NCI-H82 (cell line): ENCODE data around the gene STRN.
"Not testable (repeated sequence)": the region's sequence is repeated elsewhere in the genome, so short reads cannot be mapped to it uniquely, and the experiment has no call there.

Experiments used
- DNase-seq: peaks from one replicate; lab custom pipeline; 2025; lab: John Stamatoyannopoulos, UW

The STRN gene

GRCh38 chr2:36906277-36906676, 60.1 kb downstream of the STRN start:
- DNase-seq, result no peak

GRCh38 chr2:36904636-36905035, 61.7 kb downstream of the STRN start:
- DNase-seq, result no peak

DNA sequence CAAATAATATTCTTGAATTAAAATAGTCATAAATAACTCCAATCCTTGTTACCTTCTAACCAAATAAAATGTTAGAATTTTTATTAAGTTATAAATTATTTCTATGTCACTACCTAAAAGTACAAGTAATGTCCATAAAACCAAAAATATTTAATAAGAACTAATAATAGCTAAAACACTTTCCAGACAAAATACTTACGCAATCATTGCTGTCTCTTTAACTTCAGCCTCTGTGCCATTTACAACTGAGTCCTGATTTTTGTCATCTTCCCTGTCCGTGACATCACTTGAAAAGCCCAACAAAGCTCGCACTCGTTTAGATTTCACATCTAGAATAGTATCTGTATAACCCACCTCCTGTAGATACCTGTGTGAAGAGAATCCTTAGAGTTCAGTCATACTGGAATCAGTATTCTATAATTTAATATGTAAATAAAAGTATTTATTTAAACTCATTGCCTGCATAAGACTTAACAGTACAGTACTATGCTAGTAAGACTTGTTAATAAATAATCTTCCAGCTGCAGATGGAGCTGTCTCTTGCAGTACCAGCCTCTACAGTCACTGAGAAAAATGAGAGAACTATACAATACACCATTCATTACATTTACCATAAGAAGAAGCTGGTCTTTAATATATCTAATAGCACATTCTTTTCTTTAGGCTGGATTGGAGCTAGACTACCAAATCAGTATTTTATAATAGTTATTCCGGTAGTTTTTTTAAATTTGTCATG, 63.8 kb downstream of the STRN start:
- no peak for DNase-seq

- no peak for DNase-seq
Observed at GRCh38 chr2:36892805-36893204, 73.5 kb downstream of the STRN start.

- no peak for DNase-seq
Observed at GRCh38 chr2:36889795-36890194, 76.5 kb downstream of the STRN start.

GRCh38 chr2:36887095-36887494, 79.2 kb downstream of the STRN start:
- DNase-seq, result not testable (repeated sequence)

GRCh38 chr2:36886664-36887063, 79.7 kb downstream of the STRN start:
- DNase-seq, result no peak

DNA sequence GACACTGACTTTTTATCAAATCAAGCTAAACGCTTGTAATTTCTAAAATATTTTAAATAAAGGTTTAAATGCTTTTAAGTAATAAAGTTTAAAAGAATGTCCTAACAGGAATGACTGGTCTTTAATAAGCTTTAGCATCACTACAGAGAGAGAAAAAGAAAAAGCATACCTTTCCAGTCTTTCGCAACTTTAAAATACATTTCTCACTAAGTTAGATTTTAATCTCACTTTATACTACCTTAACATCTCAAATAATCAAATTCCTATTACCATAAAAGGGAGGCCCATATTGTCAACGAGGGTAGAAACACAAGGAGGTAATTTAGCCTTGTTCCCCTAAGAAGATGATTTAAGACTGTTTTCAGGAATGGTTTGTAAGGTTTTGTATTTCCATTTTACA, 80.7 kb downstream of the STRN start:
- no peak for DNase-seq

GRCh38 chr2:36882532-36882931, 83.8 kb downstream of the STRN start:
- DNase-seq, result no peak

GRCh38 chr2:36881816-36882215, 84.5 kb downstream of the STRN start:
- no peak for DNase-seq

- DNase-seq, result no peak
Observed at GRCh38 chr2:36878429-36878828, 87.9 kb downstream of the STRN start.

DNA sequence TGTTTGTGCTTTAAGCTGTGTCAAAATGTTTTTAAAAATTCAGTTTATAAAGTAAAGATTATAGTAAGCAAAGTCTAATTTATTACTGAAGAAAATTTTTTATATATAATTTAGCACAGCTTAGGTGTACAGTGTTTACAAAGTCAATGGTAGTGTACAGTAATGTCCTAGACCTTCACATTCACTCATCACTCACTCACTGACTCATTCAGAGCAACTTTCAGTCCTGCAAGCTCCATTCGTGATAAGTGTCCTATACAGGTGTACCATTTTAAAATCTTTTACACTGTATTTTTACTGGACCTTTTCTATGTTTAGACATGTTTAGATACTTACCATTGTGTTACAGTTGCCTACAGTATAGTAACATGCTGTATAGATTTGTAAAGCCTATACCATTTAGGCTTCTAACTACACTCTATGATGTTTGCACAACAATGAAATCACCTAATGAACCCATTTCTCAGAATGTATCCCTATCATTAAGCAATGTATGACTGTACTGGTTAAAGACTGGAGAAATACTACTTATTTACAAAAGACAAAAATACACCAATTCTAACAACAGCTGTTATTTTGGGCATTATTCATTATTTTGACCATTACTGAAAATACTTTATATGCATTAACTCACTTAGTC, 95.1 kb downstream of the STRN start:
- DNase-seq, result no peak

GRCh38 chr2:36869606-36870005, 96.7 kb downstream of the STRN start:
- DNase-seq, result no peak

- no peak for DNase-seq
Observed at GRCh38 chr2:36861896-36862295, 104.4 kb downstream of the STRN start.

DNA sequence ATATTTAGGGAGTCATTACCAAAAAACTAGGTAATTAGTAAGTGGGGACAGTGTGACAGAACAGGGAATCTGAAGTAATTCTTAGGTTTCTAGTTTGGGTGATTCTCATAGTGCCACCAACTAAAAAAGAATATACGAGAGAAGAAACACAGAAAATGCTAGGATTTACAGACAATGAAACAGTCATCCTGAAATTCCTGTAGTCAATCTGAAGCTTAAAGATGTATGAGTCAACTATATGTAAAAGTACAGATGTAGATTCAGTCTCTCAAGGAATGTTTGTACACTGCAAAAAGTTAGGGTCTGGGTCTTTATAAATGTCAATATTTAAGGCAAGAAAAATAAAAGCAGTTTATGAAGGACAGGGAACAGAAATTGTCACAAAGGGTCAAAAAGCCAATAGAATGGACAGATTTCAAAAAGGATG, 107.0 kb downstream of the STRN start:
- DNase-seq, result no peak

- DNase-seq, result no peak
Observed at GRCh38 chr2:36858551-36859365, 107.6 kb downstream of the STRN start.

DNA sequence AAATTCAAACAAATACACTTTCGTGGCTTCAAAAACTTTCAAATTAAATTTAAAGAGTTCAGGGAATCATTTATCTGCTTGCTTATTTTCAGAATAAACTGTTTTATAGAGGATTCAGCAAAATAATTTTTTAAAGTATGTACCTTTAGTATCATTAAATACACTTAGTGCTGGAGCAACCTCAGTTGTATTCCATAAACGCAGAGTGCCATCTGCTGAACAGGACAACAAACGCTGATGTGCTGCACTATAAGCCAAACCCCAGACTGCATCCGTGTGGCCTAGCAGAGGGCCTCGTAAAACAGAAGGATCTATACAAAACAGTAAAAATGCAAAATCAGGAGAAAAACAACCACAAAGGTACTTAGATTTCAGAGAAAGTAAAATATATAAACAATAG, 108.6 kb downstream of the STRN start:
- no peak for DNase-seq

- DNase-seq, result no peak
Observed at GRCh38 chr2:36855429-36855828, 110.9 kb downstream of the STRN start.

- no peak for DNase-seq
Observed at GRCh38 chr2:36854241-36854640, 112.1 kb downstream of the STRN start.

DNA sequence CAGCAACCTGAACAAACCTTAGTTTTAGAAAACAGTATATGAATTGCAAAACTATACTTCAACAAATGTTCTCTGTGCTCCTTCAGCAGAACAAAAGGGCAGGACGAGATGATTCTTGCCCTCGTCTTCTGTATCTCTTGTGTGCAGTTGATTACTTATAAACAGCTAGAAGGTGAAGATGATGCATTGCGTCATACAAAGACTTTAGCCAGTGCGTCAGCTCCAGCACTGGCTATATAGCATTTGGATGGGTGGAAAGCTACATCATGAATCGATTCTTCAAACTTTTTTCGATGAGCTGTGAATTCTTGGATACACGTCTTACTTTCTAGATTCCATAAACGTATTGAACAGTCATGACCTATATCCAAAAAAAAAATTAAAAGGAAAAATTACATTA, 117.1 kb downstream of the STRN start:
- no peak for DNase-seq

DNA sequence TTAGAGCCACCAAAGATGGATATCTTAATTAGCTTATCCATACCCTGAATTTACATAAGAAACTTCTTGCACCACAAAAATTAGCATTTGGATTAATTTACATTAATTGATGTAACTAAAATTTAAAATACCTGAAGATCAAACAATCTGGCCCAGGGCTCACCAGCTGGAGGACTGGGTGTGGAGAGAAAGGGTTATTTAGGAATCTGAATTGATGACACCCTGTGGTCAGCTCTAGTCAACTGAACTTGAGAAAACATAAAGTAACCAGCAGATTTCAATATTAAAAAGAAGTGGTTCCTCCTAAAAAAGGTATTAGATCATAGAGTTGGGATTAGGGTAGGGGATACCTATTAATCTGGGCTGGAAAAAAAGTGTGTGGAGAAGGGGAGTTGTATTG, 122.5 kb downstream of the STRN start:
- DNase-seq, result no peak

DNA sequence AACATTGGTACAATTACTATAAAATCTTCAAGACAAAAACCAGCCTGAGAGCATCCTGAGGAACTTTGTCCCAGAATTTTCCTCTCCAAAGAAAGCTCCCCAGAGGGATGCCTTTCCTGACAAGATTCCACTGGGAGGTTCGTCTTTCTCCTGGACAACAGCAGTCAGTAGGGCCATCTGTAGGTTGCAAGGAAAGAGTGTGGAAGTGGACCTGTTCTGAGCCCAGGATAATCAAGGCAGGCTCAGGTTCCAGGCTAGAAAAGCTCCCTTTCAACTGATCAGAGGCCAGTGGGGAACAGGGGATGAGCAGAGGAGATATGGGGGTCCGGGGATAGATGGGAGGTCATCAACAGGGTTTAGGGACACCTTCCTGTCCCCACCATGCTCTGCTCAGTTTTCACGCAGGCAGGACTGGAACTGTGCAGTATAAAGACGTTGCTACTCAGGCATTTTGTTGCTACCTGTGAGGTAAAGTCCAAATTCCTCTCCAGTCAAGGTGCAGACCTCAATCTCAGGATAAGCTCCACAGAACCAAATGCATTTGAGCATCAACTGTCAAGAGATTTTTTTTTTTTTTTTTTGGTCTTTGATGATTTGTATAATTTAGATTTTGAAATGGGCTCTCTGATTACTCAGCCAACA, 126.2 kb downstream of the STRN start:
- no peak for DNase-seq
